BE2C (cell line): ENCODE measurements around the gene MGMT.

ENCODE experiments used
- DNase-seq: peaks from one replicate; pipeline ENCODE4 v3.0.0-alpha.2; 2020
- H3K27me3 ChIP-seq: fragments of 250-450 bp; sonication (Bioruptor Pico); 2 replicates; pipeline ENCODE4 v1.5.1; 2020; ENCODE audit warnings: mild to moderate bottlenecking
- H3K36me3 ChIP-seq: fragments of 250-450 bp; sonication (Bioruptor Pico); 2 replicates; pipeline ENCODE4 v1.5.1; 2020; ENCODE audit warnings: mild to moderate bottlenecking
- H3K4me1 ChIP-seq: fragments of 250-450 bp; sonication (Bioruptor Pico); 2 replicates; pipeline ENCODE4 v1.5.1; 2020
- H3K4me3 ChIP-seq: 2 replicates; pipeline ENCODE4 v1.5.1; 2011; ENCODE audit warnings: low read depth, low read length
- H3K9me3 ChIP-seq: fragments of 250-450 bp; sonication (Bioruptor Pico); 2 replicates; pipeline ENCODE4 v1.5.1; 2020
- CTCF ChIP-seq: IDR thresholded peaks from 2 replicates; pipeline ENCODE4 v1.5.1; 2012; ENCODE audit warnings: mild to moderate bottlenecking, low read depth, low read length

The MGMT gene

GRCh38 chr10:129514568-129515451 lies 47.8 kb downstream of the MGMT start:
- Histone ChIP-seq H3K4me1 (no peaks in the 10 kb centered on the region), H3K36me3 (no peaks in the 10 kb centered on the region), H3K27me3 (no peaks in the 10 kb centered on the region), H3K4me3 (no peak overlapping the region), H3K9me3 (no peaks in the 10 kb centered on the region)
- TF ChIP-seq CTCF: no peak
- DNase-seq: no peak

DNA sequence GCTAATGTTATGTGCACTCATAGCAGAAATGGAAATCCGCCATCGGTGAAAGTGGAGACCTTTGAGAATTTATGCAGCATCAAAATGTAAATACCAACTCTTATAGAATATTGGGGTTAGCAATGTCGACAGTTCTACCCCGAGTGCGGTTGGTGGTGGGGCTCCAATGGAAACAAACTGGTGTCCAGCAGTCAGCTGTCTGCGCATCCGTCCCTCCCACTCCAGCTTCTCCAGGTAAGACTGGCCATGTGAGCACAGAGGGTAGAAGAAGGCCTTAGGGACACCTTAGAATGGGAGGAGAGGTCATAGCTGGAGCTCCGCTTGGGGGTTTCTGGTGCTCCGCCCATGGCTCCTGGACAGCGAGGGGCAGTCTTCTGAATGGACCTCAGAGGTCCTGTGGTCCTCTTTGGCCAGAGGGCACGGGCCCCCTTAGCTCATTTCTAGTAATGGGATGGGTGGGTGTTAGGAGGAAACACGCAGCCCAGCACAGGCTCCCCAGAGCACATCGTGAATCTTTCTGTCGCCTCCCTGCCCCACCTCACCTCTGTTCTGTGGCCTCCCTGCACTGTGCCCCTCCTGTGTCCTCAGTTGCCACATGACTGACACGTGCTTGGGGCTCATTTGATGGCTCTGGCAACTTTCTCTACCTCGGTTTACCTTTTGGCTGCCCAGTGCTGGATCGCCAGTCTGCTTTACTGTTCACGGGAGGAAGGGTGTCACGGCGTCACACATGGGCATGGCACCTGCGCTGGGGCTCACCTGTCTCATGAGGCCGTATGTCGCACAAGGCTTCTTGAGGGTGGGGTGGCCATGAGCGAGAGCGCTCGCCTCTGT lies 50.0 kb downstream of the MGMT start:
- DNase-seq: no peak
- TF ChIP-seq CTCF: no peak
- H3K9me3 ChIP-seq: no peaks in the 10 kb centered on the region
- H3K27me3 ChIP-seq: no peaks in the 10 kb centered on the region
- no peaks in the 10 kb centered on the region for H3K36me3 ChIP-seq
- no peaks in the 10 kb centered on the region for H3K4me1 ChIP-seq
- H3K4me3 ChIP-seq: no peak overlapping the region

DNA sequence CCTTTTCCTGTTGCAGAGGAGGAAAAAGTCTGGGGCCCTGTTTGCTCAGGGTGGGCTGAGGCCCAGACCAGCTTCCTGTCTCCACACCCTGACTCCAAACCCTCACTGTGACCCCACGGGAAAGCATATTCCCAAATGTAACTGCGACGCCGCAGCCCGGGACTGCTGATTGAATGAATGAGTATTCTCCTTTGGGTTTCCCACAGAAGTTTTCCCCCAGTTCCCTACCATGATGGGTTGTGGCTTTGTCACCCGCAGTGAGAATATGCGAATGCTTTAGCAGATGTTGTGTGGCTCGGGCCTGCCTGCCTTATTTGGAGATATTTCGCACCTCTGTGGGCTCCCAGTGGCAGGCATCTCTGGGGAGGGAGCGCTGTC lies 50.6 kb downstream of the MGMT start:
- Histone ChIP-seq H3K27me3 (no peaks in the 10 kb centered on the region), H3K9me3 (no peaks in the 10 kb centered on the region), H3K4me1 (no peaks in the 10 kb centered on the region), H3K36me3 (no peaks in the 10 kb centered on the region), H3K4me3 (no peak overlapping the region)
- DNase-seq: no peak
- no peak for TF ChIP-seq CTCF

DNA sequence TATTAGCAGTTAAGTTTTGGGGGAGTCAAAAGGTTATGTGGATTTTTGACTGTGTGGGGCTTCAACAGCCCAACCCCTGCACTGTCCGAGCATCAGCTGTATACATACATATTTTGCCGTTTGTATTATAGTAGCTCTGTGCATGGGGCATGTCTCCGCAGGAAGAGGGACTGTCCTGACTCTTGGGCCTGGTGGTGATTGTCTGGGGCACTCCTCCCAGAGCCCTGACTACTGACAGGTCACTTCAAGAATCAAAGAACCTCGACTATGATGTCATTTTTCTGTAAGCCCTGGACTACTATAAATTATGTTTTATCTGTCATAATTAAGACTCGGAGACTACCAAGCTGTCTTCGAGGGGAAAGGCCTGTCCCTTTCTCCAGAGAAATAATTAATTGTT lies 51.8 kb downstream of the MGMT start:
- no peak for TF ChIP-seq CTCF
- DNase-seq: no peak
- H3K4me1 ChIP-seq: no peaks in the 10 kb centered on the region
- H3K9me3 ChIP-seq: no peaks in the 10 kb centered on the region
- H3K27me3 ChIP-seq: no peaks in the 10 kb centered on the region
- no peak overlapping the region for H3K4me3 ChIP-seq
- no peaks in the 10 kb centered on the region for H3K36me3 ChIP-seq

DNA sequence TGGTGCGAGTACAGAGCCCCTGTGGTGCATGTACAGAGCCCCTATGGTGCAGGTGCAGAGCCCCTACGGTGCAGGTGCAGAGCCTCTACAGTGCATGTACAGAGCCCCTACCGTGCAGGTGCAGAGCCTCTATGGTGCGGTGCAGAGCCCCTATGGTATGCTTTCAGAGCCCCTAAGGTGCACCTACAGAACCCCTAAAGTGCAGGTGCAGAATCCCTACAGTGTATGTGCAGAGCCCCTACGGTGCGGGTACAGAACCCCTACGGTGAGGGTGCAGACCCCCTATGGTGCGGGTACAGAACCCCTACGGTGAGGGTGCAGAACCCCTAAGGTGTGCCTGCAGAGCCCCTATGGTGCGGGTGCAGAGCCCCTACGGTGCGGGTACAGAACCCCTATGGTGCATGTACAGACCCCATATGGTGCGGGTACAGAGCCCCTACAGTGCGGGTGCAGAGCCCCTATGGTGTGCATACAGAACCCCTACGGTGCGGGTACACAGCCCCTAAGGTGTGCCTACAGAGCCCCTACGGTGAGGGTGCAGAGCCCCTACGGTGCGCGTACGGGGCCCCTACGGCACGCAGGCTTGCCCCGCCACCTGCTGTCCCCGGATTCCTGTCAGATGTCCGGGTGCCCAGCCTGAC lies 53.5 kb downstream of the MGMT start:
- no peak for DNase-seq
- no peak overlapping the region for H3K4me3 ChIP-seq
- no peaks in the 10 kb centered on the region for H3K27me3 ChIP-seq
- H3K4me1 ChIP-seq: no peaks in the 10 kb centered on the region
- no peak for TF ChIP-seq CTCF
- H3K9me3 ChIP-seq: no peaks in the 10 kb centered on the region
- no peaks in the 10 kb centered on the region for H3K36me3 ChIP-seq
